Neural progenitor cell (in vitro differentiated cells): ENCODE measurements around the gene SUPT3H. TPM values are rescaled to one million over a fixed set of nuclear protein-coding genes. Genes with fewer than 3 reads are reported as not detected.

Experiments used
- DNase-seq: peaks from one replicate; pipeline ENCODE4 v3.0.0-alpha.2; 2016; ENCODE audit warnings: low spot score
- H2AFZ ChIP-seq: fragments of 200-600 bp; sonication (generic); replicated peaks from 2 replicates; pipeline ENCODE4 v1.6.1; 2016; ENCODE audit warnings: antibody characterized with exemption
- H3F3A ChIP-seq: fragments of 200-600 bp; sonication (generic); 2 replicates; pipeline ENCODE4 v1.6.1; 2016; ENCODE audit warnings: antibody characterized with exemption, low read depth
- H3K27ac ChIP-seq: fragments of 200-600 bp; sonication (generic); 2 replicates; pipeline ENCODE4 v1.5.1; 2016; ENCODE audit warnings: mild to moderate bottlenecking
- H3K27me3 ChIP-seq: fragments of 200-600 bp; sonication (generic); 2 replicates; pipeline ENCODE4 v1.6.1; 2016; ENCODE audit warnings: mild to moderate bottlenecking, moderate library complexity
- H3K36me3 ChIP-seq: fragments of 200-600 bp; sonication (generic); 2 replicates; pipeline ENCODE4 v1.5.1; 2016
- H3K4me1 ChIP-seq: fragments of 200-600 bp; sonication (generic); 2 replicates; pipeline ENCODE4 v1.6.1; 2016; ENCODE audit warnings: mixed run types
- H3K4me2 ChIP-seq: fragments of 200-600 bp; sonication (generic); 2 replicates; pipeline ENCODE4 v1.6.1; 2016
- H3K4me3 ChIP-seq: fragments of 200-600 bp; sonication (generic); 2 replicates; pipeline ENCODE4 v1.5.1; 2016
- H3K79me2 ChIP-seq: fragments of 200-600 bp; sonication (generic); 2 replicates; pipeline ENCODE4 v1.6.1; 2016; ENCODE audit warnings: low read depth
- H3K9ac ChIP-seq: fragments of 200-600 bp; sonication (generic); 2 replicates; pipeline ENCODE4 v1.6.1; 2016
- H3K9me3 ChIP-seq: fragments of 200-600 bp; sonication (generic); 2 replicates; pipeline ENCODE4 v1.5.1; 2016; ENCODE audit warnings: low read depth
- H4K20me1 ChIP-seq: fragments of 200-600 bp; sonication (generic); 2 replicates; pipeline ENCODE4 v1.6.1; 2016; ENCODE audit warnings: low read depth
- H3K27ac Mint-ChIP-seq: 3 replicates; pipeline ENCODE4 v1.8.0; 2021; ENCODE audit warnings: mixed read lengths
- H3K27me3 Mint-ChIP-seq: 2 replicates; pipeline ENCODE4 v1.8.0; 2022; ENCODE audit warnings: low read depth, mild to moderate bottlenecking, inconsistent platforms, moderate library complexity, mixed read lengths; ENCODE audit not compliant: insufficient read depth
- H3K36me3 Mint-ChIP-seq: 3 replicates; pipeline ENCODE4 v1.8.0; 2021; ENCODE audit warnings: mixed read lengths
- H3K4me1 Mint-ChIP-seq: 3 replicates; pipeline ENCODE4 v1.8.0; 2021; ENCODE audit warnings: mixed read lengths
- H3K4me3 Mint-ChIP-seq: 3 replicates; pipeline ENCODE4 v1.8.0; 2021; ENCODE audit warnings: mild to moderate bottlenecking, moderate library complexity, mixed read lengths
- H3K9me3 Mint-ChIP-seq: 3 replicates; pipeline ENCODE4 v1.8.0; 2020; ENCODE audit warnings: mixed read lengths
- EZH2 ChIP-seq: fragments of 200-600 bp; sonication (generic); IDR thresholded peaks from 2 replicates; pipeline ENCODE4 v1.6.1; 2017; ENCODE audit warnings: antibody characterized with exemption, mild to moderate bottlenecking, moderate library complexity
- EZH2phosphoT487 ChIP-seq: fragments of 200-600 bp; sonication (generic); IDR thresholded peaks from 2 replicates; pipeline ENCODE4 v1.6.1; 2017; ENCODE audit warnings: antibody characterized with exemption
- total RNA-seq: library from RNA; depleted of rRNA; stranded (reverse); fragments of >200 nt; gene quantifications from 2 replicates; pipeline ENCODE4 v1.2.3, GENCODE V29; 2015; ENCODE audit warnings: low replicate concordance
- TF ChIP-seq, protein P1 (sequence below): fragments of 200-600 bp; sonication (generic); IDR thresholded peaks from 2 replicates; pipeline ENCODE4 v1.5.1; 2017; ENCODE audit warnings: antibody characterized with exemption, mild to moderate bottlenecking

The SUPT3H gene
- total RNA-seq, 1 donor from 2014 or later = 16.3 TPM

DNA sequence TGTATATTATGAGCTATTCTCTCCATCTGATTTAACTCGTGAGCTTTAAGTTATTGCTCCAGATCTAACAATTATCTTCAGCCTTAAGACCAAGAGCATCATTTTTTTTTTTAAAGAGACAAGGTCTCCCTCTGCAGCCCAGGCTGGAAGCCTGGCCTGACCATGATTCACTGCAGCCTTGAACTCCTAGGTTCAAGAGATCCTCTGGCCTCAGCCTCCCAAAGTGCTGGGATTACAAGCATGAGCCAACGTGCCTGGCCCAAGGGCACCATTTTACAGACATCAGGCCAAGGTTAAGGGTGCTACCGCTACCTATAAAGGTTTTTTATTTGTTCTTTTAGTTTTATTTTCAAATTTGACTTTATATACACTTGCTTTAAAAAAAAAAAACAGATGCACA, 2.3 kb downstream of the SUPT3H start:
- peaks cover 9% of the 10 kb centered on the region for H3F3A ChIP-seq
- no peaks in the 10 kb centered on the region for H3K27me3 ChIP-seq
- H3K79me2 ChIP-seq = peaks cover 46% of the 10 kb centered on the region
- Mint-ChIP-seq H3K9me3 (no peaks in the 10 kb centered on the region), H3K27me3 (peaks cover 2% of the 10 kb centered on the region), H3K36me3 (no peaks in the 10 kb centered on the region), H3K4me1 (peaks cover 18% of the 10 kb centered on the region), H3K27ac (no peak overlapping the region), H3K4me3 (no peak overlapping the region)
- no peak for DNase-seq
- H3K4me3 ChIP-seq = no peak overlapping the region
- H2AFZ ChIP-seq = no peak overlapping the region
- H3K4me1 ChIP-seq = peaks cover 11% of the 10 kb centered on the region
- no peak overlapping the region for H3K4me2 ChIP-seq
- no peak overlapping the region for H3K27ac ChIP-seq
- H3K9me3 ChIP-seq = no peaks in the 10 kb centered on the region
- no peaks in the 10 kb centered on the region for H4K20me1 ChIP-seq
- H3K36me3 ChIP-seq = no peaks in the 10 kb centered on the region
- TF ChIP-seq EZH2phosphoT487 = no peak
- no peak for TF ChIP-seq EZH2
- TF ChIP-seq, protein P1, sequence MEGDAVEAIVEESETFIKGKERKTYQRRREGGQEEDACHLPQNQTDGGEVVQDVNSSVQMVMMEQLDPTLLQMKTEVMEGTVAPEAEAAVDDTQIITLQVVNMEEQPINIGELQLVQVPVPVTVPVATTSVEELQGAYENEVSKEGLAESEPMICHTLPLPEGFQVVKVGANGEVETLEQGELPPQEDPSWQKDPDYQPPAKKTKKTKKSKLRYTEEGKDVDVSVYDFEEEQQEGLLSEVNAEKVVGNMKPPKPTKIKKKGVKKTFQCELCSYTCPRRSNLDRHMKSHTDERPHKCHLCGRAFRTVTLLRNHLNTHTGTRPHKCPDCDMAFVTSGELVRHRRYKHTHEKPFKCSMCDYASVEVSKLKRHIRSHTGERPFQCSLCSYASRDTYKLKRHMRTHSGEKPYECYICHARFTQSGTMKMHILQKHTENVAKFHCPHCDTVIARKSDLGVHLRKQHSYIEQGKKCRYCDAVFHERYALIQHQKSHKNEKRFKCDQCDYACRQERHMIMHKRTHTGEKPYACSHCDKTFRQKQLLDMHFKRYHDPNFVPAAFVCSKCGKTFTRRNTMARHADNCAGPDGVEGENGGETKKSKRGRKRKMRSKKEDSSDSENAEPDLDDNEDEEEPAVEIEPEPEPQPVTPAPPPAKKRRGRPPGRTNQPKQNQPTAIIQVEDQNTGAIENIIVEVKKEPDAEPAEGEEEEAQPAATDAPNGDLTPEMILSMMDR = no peak
- no peak overlapping the region for H3K9ac ChIP-seq

DNA sequence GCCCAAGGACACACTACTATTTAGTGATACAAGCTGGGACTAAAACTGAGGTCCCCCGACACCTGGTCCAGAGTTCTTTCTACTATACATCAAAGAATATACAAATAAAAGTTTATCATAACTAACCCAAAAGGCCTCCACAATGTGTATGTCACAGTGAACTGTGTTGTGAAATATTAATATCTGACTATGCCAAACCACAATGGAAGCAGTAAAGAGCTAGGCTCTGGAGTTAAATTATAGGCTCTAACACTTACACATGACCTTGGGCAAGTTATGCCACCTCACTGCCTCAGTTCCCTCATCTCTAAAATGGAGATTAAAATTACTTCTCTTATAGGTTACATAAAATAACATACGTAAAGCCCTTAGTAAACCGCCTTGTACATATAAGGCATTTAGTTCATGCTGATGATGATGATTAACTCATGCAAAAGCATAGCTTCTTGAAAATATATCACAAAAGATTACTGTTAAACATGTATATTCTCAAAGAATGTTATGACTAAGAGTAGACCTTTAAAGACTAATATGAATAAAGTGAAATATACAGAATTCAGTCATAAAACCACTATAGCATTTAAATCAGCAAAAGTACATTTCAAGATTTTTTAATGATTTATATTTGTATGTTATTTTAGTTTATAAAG, 5.7 kb downstream of the SUPT3H start:
- no peak for DNase-seq
- H3K9me3 Mint-ChIP-seq = no peaks in the 10 kb centered on the region
- no peaks in the 10 kb centered on the region for H3K27me3 ChIP-seq
- no peaks in the 10 kb centered on the region for H3K36me3 Mint-ChIP-seq
- H3F3A ChIP-seq = no peaks in the 10 kb centered on the region
- TF ChIP-seq EZH2 (no peak), EZH2phosphoT487 (no peak)
- TF ChIP-seq, protein P1 = no peak
- no peak overlapping the region for H3K27ac ChIP-seq
- H3K4me3 ChIP-seq = no peak overlapping the region
- H3K4me3 Mint-ChIP-seq = no peak overlapping the region
- H3K79me2 ChIP-seq = peaks cover 34% of the 10 kb centered on the region
- H3K4me1 ChIP-seq = peaks cover 4% of the 10 kb centered on the region
- no peaks in the 10 kb centered on the region for H4K20me1 ChIP-seq
- H3K36me3 ChIP-seq = no peaks in the 10 kb centered on the region
- H3K4me1 Mint-ChIP-seq = peaks cover 9% of the 10 kb centered on the region
- no peaks in the 10 kb centered on the region for H3K9me3 ChIP-seq
- H3K27ac Mint-ChIP-seq = no peak overlapping the region
- H2AFZ ChIP-seq = no peak overlapping the region
- H3K9ac ChIP-seq = no peak overlapping the region
- no peak overlapping the region for H3K4me2 ChIP-seq
- no peaks in the 10 kb centered on the region for H3K27me3 Mint-ChIP-seq

DNA sequence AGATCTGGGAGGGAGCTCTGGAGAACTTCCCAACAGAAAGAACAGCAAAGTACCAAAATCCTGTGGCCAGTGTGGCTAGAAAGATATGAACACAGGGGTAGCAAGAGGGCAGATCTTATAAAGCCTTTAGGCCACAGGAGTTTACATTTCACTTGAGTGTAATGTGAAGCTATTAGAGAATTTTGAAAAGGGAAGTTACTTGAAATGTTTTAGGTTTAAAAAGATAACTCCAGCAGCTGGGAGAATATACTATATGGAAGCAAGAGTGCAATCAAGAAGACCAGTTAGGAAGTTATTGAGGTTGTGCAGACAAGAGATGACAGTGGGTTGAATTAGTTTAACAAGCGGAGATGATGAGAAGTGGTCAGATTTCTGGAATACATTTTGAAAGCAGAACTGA, 7.9 kb downstream of the SUPT3H start:
- Histone ChIP-seq H4K20me1 (no peaks in the 10 kb centered on the region), H3K36me3 (no peaks in the 10 kb centered on the region), H3K4me3 (no peak overlapping the region), H3K9me3 (no peaks in the 10 kb centered on the region), H2AFZ (no peak overlapping the region), H3K4me1 (no peaks in the 10 kb centered on the region), H3F3A (no peaks in the 10 kb centered on the region), H3K4me2 (no peak overlapping the region), H3K79me2 (peaks cover 15% of the 10 kb centered on the region), H3K27me3 (no peaks in the 10 kb centered on the region), H3K9ac (no peak overlapping the region), H3K27ac (no peak overlapping the region)
- no peak for DNase-seq
- Mint-ChIP-seq H3K27ac (no peak overlapping the region), H3K4me3 (no peak overlapping the region), H3K9me3 (no peaks in the 10 kb centered on the region), H3K27me3 (no peaks in the 10 kb centered on the region), H3K4me1 (no peaks in the 10 kb centered on the region), H3K36me3 (no peaks in the 10 kb centered on the region)
- no peak for TF ChIP-seq EZH2

DNA sequence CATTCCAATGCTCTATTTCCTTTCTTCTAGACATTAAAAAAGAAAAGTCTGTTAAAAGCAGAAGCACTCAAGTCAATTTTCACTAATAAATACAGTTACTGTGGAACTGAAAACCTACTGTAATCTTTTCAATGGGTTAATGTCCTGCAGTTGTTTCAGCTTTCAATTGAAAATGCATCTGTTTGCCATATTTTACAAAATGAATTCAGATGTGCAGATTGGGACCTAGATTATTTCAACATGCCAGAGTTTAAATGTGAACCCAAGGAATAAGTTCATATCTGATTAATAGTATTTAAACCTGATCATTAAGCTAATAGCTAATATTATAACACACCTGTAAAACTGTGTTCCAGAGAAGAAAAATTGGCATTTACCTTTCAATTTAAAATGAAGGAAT, 9.7 kb downstream of the SUPT3H start:
- no peak for DNase-seq
- H3K27ac ChIP-seq = no peak overlapping the region
- H3K9me3 ChIP-seq = no peaks in the 10 kb centered on the region
- Mint-ChIP-seq H3K27me3 (no peaks in the 10 kb centered on the region), H3K4me1 (no peaks in the 10 kb centered on the region), H3K36me3 (no peaks in the 10 kb centered on the region), H3K4me3 (no peak overlapping the region), H3K9me3 (no peaks in the 10 kb centered on the region), H3K27ac (no peak overlapping the region)
- H3F3A ChIP-seq = no peaks in the 10 kb centered on the region
- no peaks in the 10 kb centered on the region for H4K20me1 ChIP-seq
- no peak overlapping the region for H3K4me2 ChIP-seq
- no peak for TF ChIP-seq EZH2
- TF ChIP-seq, protein P1 = no peak
- no peaks in the 10 kb centered on the region for H3K4me1 ChIP-seq
- no peaks in the 10 kb centered on the region for H3K27me3 ChIP-seq
- H2AFZ ChIP-seq = no peak overlapping the region
- H3K4me3 ChIP-seq = no peak overlapping the region
- H3K79me2 ChIP-seq = peaks cover 6% of the 10 kb centered on the region
- H3K36me3 ChIP-seq = no peaks in the 10 kb centered on the region
- H3K9ac ChIP-seq = no peak overlapping the region
